ENCODE data around the gene POLR3B. TPM values are rescaled to one million over a fixed set of nuclear protein-coding genes. Genes with fewer than 3 reads are reported as not detected.
"Not testable (repeated sequence)": the region's sequence is repeated elsewhere in the genome, so short reads cannot be mapped to it uniquely, and the experiment has no call there.

The POLR3B gene
- total RNA-seq, 6 donors from 2014 or later, result 7.2 to 14.7 (median 10.6) TPM

GRCh38 chr12:106378788-106379187, 21.2 kb downstream of the POLR3B start:
- DNase-seq, result no peak
- no peak overlapping the region for H3K4me3 ChIP-seq
- TF ChIP-seq EP300 (IDR thresholded peaks at IDR 0.05) (no peak), POLR2AphosphoS5 (IDR thresholded peaks at IDR 0.05) (no peak), POLR2A (IDR thresholded peaks at IDR 0.05) (no peak), CTCF (IDR thresholded peaks at IDR 0.05) (no peak)
- no peaks in the 10 kb centered on the region for H3K9me3 ChIP-seq
- H3K4me1 ChIP-seq, result no peaks in the 10 kb centered on the region
- peaks cover 0 to 62% (median 18%) of the 10 kb centered on the region in 4 donors for H3K36me3 ChIP-seq
- no peaks in the 10 kb centered on the region for H3K27me3 ChIP-seq
- ATAC-seq (ENCODE audit: low FRiP score in 2 of 2), result no peak
- WGBS, 2 donors, result 71 to 72% methylated on average over 4 of the region's 4 CpGs
- no peak overlapping the region for H3K27ac ChIP-seq

GRCh38 chr12:106380954-106381353, 23.4 kb downstream of the POLR3B start:
- Histone ChIP-seq H3K27me3 (no peaks in the 10 kb centered on the region), H3K36me3 (peaks cover 0 to 70% (median 18%) of the 10 kb centered on the region in 4 donors), H3K4me1 (no peaks in the 10 kb centered on the region), H3K9me3 (no peaks in the 10 kb centered on the region), H3K27ac (no peak overlapping the region), H3K4me3 (no peak overlapping the region)
- DNase-seq (no peak), ATAC-seq (ENCODE audit: low FRiP score in 2 of 2) (no peak)
- WGBS, 2 donors, result 97 to 100% methylated on average over 1 of the region's 1 CpG
- TF ChIP-seq CTCF (IDR thresholded peaks at IDR 0.05) (no peak), POLR2A (IDR thresholded peaks at IDR 0.05) (no peak), EP300 (IDR thresholded peaks at IDR 0.05) (no peak), POLR2AphosphoS5 (IDR thresholded peaks at IDR 0.05) (no peak)

GRCh38 chr12:106381866-106382265, 24.3 kb downstream of the POLR3B start:
- H3K9me3 ChIP-seq; H3K4me3 ChIP-seq; DNase-seq; ATAC-seq (ENCODE audit: low FRiP score in 2 of 2); H3K27ac ChIP-seq; H3K27me3 ChIP-seq; H3K4me1 ChIP-seq: not testable (repeated sequence)
- H3K36me3 ChIP-seq, result peaks cover 0 to 63% (median 12%) of the 10 kb centered on the region in 4 donors
- 87 to 97% methylated on average over 4 of the region's 4 CpGs for WGBS, 2 donors

- H3K4me3 ChIP-seq, result no peak overlapping the region
- no peaks in the 10 kb centered on the region for H3K4me1 ChIP-seq
- peaks cover 0 to 18% (median 7%) of the 10 kb centered on the region in 4 donors for H3K36me3 ChIP-seq
- DNase-seq (no peak), ATAC-seq (ENCODE audit: low FRiP score in 2 of 2) (no peak)
- no peaks in the 10 kb centered on the region for H3K27me3 ChIP-seq
- no peak overlapping the region for H3K27ac ChIP-seq
- no peaks in the 10 kb centered on the region for H3K9me3 ChIP-seq
- 92% methylated on average over 5 of the region's 5 CpGs for WGBS, 2 donors
- TF ChIP-seq POLR2A (IDR thresholded peaks at IDR 0.05), result no peak
- TF ChIP-seq EP300 (IDR thresholded peaks at IDR 0.05), result no peak
- TF ChIP-seq POLR2AphosphoS5 (IDR thresholded peaks at IDR 0.05), result no peak
- TF ChIP-seq CTCF (IDR thresholded peaks at IDR 0.05), result no peak
Measured at GRCh38 chr12:106386813-106387535, 29.4 kb downstream of the POLR3B start.

- WGBS, 2 donors, result 86 to 93% methylated on average over 1 of the region's 1 CpG
- no peaks in the 10 kb centered on the region for H3K4me1 ChIP-seq
- H3K27me3 ChIP-seq, result no peaks in the 10 kb centered on the region
- no peak overlapping the region for H3K4me3 ChIP-seq
- H3K9me3 ChIP-seq, result no peaks in the 10 kb centered on the region
- ATAC-seq (ENCODE audit: low FRiP score in 2 of 2), result no peak
- no peak for DNase-seq
- no peak for TF ChIP-seq POLR2A (IDR thresholded peaks at IDR 0.05)
- no peak for TF ChIP-seq EP300 (IDR thresholded peaks at IDR 0.05)
- TF ChIP-seq POLR2AphosphoS5 (IDR thresholded peaks at IDR 0.05), result no peak
- no peak for TF ChIP-seq CTCF (IDR thresholded peaks at IDR 0.05)
- H3K27ac ChIP-seq, result no peak overlapping the region
- H3K36me3 ChIP-seq, result peaks cover 0 to 14% (median 5%) of the 10 kb centered on the region in 4 donors
Measured at GRCh38 chr12:106387848-106388377, 30.4 kb downstream of the POLR3B start.
